ENCODE measurements around the gene PPP4R4.

DNA sequence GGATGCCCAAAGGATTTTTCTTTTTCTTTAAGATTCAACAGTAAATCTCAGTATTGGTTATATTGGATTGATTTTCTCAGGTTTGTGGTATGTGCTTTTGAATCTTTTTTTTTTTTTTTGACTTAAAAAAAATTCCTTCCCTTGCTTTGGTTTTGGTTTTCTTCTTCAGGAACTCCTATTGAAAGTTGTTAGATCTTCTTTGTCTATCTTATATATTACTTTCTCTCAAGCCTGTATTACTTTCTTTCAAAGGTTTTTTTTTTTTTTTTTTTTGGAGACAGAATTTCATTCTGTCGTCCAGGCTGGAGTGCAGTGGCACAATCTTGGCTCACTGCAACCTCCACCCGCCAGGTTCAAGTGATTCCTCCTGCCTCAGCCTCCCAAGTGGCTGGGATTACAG lies 21.9 kb downstream of the PPP4R4 start:
- TF ChIP-seq CTCF (conservative IDR thresholded peaks at IDR 0.05; ENCODE audit: low read depth, low read length) (no peak), POLR2A (IDR thresholded peaks at IDR 0.05; ENCODE audit: low read depth, low read length) (no peak), CEBPB (IDR thresholded peaks at IDR 0.05; ENCODE audit: low read depth, low read length) (no peak), NFE2L2 (IDR thresholded peaks at IDR 0.05; ENCODE audit: low read depth, low read length) (no peak), RFX5 (IDR thresholded peaks at IDR 0.05; ENCODE audit: low read depth, low read length) (no peak), RCOR1 (IDR thresholded peaks at IDR 0.05; ENCODE audit: insufficient replicate concordance, low read length) (no peak), MAZ (IDR thresholded peaks at IDR 0.05; ENCODE audit: borderline replicate concordance, low read depth, low read length) (no peak), MAFK (IDR thresholded peaks at IDR 0.05; ENCODE audit: low read depth, low read length) (no peak), RAD21 (IDR thresholded peaks at IDR 0.05; ENCODE audit: low read length) (no peak), ELK1 (IDR thresholded peaks at IDR 0.05; ENCODE audit: borderline replicate concordance, low read depth, low read length) (no peak), BHLHE40 (IDR thresholded peaks at IDR 0.05; ENCODE audit: low read depth, low read length) (no peak), MXI1 (IDR thresholded peaks at IDR 0.05; ENCODE audit: borderline replicate concordance, low read depth, low read length) (no peak), FOS (IDR thresholded peaks at IDR 0.05; ENCODE audit: low read depth, low read length) (no peak)
- TF ChIP-seq, protein P1, sequence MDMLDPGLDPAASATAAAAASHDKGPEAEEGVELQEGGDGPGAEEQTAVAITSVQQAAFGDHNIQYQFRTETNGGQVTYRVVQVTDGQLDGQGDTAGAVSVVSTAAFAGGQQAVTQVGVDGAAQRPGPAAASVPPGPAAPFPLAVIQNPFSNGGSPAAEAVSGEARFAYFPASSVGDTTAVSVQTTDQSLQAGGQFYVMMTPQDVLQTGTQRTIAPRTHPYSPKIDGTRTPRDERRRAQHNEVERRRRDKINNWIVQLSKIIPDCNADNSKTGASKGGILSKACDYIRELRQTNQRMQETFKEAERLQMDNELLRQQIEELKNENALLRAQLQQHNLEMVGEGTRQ (IDR thresholded peaks at IDR 0.05; ENCODE audit: low read depth, low read length) = no peak

All from IMR-90 (cell line).